GM19397 (cell line): ENCODE data around the gene JAKMIP1.

Experiments
- ATAC-seq: cut with Tn5 transposase; IDR thresholded peaks from one replicate; pipeline ENCODE4 v1.9.1; 2021; ENCODE audit warnings: mild to moderate bottlenecking, moderate library complexity; ENCODE audit not compliant: unreplicated experiment

Gene JAKMIP1

DNA sequence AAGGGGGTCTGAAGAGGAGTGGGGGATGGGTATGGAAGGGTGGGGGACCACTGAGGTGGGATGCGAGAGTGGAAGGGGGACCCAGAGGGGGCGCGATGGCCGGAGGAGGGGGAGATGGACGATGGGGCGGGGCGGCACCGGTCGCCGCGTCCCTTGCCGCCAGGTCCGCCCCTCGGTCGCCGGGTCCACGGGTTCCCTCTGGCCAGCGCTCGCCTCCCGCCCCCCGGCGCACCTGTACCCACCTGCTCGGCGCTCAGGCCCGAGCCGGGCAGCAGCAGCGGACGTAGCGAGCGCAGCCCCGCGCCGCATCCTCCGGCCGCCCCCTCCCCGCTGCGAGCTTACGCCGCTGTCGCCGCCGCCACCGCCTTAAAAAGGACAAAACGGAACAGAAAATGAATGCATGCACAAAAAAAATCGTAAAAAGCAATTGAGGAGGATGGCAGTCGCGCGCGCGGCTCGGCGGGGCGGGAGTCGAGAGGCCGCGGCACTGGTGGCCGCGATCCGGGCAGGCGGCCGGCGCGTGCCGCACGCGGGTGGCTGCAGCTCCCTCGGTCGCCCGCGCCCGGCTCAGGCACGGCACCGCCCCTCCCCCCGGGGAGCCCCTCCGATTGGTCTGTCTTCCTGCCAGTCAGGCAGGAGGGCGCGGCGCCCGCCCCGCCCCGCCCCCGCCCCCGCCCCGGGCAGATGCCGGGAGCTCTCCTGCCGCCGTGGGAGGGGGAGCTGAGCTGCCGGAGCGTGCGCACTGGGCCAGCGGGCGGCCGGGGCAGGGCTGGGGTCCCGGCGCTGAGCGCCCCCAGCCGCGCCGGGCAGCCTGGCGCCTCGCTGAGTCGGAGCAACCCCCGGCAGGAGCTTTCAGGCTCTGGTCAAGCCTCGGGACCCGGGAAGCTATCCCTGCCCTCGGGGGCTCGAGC, at the start of gene JAKMIP1:
JAKMIP1 (minus strand) TSS at position 539 of the 911 bp plus-strand sequence. CDS start 87,699 bp downstream, outside the sequence.
- peak; percentile 84 for ATAC-seq

DNA sequence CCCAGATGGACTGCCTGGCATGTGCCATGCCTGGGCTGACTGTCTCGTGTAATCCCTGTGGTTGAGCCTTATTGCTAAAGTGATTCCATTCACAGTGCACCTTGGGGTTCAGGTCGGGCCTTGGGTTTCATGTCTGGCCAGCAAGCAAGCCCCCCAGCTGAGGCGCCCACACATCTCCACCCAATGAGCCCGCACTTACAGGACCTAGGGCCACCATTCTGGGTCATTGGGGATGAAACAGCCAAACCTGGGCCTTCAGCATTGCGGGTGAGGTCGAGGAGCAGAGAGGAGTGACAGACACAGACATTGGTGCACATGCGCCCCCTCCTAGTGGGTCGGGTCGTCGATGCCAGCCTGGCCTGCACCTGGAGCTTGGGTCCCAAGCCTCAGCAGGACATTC, 48.0 kb upstream of the JAKMIP1 start:
- no peak for ATAC-seq

DNA sequence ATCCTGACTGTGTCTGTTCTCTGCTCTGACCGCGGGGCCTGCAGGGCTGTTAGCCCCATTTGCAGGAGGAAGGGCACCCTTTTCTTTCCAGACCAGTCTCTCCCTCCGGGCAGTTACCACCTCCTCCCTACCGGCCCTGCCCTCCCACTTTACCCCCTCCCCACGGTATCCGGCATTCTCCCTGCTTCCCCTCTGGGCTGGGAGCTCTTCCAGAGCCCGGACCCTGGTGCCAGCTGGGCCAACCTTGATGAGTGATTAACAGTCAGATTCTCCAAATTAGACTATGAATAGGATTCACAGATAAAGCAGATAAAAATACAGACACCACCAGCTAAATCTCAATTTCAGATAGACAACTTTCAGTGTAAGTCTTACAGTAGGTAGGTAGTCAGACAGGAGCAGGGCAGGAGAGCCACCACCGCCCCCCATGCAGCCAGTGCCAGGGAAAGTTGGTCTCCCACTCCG, 45.9 kb upstream of the JAKMIP1 start:
- ATAC-seq: no peak

DNA sequence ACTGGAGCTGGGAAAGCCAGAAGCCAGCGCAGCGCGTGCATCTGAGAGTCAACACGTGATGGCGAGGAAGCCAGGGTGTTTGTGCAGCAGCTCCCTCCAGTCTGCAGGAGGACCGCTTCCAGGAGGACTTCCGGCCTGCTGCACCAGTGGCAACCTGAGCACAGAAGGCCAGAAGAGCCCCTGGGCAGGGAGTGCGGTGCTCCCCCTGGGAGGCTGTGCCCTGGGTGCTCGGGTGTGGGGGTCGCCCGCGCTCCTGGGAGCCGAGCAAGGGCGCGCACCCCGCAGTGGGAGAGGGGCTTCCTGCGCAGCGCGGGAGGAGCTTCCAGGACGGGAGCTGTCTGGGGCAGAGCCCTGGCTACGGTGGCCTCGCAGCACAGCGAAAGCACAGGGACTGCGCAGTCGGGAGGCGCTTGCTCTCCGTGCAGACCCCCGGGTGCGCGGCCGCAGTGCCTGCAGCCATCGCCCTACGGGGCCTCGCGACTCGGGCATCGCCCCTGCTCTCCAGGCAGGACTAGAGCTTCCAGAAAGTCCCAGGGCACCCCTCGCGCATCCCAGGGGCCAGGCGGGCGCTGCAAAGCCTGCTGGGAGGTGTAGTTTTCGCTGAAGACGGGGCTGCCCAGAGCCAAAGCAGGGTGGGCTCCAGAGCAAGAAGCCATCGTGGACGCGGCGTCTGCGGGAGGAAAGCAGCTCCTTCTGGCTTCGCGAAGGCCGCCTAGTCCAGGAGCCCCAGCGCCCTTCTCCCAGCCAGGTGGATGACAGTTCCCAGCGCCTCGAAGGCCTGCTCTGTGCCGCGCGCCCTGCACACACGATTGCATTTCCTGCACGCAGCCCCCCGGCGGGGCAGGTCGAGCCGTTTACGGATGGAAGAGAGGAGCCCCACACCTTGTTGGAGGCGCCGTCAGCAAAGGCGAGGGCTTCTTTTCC, 45.2 kb upstream of the JAKMIP1 start:
- ATAC-seq: no peak

GRCh38 chr4:6242271-6243029, 42.1 kb upstream of the JAKMIP1 start:
- ATAC-seq: no peak

DNA sequence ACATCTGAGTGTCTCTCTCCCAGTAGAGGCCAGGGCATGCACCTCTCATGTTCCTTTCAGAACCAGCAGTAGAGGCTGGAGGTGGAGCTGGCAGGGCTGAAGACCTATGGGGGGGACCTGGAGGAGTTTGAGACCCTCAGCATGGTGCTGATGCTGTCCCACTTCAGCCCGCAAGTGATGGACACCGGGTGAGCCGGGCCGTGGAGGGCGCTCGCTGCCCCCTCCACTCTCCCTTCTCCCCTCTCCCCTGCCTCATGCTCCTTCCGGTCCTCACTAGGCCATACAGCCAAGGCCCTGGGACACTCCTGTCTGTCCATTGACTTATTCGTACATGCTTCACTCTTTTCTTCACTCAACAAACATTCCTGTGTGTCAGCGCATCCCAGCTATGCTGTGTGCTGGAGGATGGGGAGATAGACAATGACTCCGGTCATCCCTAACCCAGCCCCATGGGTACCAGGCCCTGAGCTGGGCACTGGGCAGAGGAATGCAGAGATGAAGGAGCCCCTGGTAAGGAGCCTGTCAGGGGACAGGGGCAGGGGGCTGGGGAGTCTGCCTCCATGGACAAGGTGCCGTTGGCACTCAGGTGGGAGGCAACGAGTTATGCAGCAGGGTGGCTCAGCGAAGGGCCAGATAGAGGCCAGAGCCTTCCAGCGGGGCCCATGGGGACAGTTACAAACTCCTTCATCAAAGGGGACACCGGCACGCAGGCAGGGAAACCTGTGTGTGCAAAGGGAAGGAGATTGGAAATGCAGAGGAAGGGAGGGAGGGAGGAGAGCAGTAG, 40.9 kb upstream of the JAKMIP1 start:
- no peak for ATAC-seq

GRCh38 chr4:6239968-6240367, 39.6 kb upstream of the JAKMIP1 start:
- ATAC-seq: no peak

GRCh38 chr4:6239486-6239885, 39.1 kb upstream of the JAKMIP1 start:
- no peak for ATAC-seq

DNA sequence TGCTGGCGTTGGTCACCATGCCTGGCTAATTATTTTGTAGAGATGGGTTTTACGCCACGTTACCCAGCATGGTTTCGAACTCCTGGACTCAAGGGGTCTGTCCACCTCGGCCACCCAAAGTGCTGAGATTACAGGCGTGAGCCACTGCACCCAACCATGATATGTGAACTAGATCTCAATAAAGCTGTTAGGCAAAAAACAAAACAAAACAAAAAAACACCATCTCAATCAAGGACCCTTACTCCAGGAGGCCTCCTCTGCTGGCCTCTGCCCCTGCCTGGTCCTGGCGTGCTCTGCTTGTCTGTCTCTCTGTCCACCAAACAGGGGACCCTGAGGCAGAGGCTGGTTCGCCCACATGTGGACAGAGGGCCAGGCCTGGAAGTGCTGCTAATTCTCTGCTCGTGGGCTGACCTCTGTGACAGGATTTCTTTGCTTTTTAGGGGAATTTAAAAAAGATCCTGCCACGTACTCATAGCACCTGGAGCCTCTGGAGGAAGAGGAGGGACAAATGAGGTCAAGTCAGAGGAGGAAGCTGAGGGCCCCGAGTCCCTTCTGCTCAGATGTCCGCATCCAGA, 36.6 kb upstream of the JAKMIP1 start:
- ATAC-seq: no peak

DNA sequence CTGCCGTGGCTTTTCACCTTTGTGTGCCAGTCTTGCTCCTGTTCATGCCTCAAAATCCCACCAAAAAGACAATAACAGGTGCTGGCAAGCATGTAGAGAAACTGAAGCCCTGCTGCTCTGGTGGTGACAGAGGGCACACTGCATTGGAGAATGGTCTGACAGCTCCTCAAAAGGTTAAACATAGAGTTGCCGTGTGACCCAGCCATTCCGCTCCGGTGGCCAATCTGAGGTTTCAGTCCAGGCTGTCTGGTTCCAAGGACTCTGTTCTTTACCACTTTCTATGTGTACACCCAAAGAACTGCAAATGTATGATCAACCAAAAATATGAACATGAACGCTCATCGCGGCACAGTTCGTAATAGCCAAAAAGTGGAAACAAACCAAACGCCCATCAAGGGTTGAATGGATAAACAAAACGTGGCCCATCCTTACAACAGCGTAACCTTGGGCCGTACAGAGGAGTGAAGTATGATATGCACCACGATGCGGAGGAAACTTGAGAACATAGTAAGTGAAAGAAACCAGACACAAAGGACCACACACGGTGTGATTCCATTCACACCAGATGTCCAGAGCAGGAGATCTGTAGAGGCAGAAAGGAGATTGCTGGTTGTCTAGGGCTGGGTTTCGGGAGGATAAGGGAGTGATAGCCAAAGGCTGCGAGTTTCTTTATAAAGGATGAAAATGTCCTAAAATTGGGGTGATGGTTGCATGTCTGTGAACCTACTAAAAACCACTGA, 35.7 kb upstream of the JAKMIP1 start:
- ATAC-seq: no peak

- no peak for ATAC-seq
Observed at GRCh38 chr4:6235012-6235411, 34.7 kb upstream of the JAKMIP1 start.

DNA sequence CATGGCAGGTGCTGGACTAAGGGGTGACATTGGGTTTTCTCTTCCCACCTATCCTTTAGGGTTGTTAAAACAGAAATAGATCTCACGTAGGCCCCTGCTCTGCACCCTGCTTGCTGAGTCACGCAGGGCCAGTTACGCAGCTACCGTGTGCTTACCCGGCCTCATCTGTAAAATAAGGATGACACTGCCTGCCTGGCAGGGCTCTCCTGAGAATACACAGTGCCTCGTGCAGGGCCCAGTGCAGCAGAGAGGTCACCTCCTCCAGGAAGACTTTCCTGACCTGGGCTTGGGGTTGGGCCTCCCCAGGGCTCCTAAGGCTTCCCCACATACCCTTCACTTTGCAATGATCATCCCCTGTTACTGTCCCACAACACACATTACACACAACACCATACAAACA, 33.6 kb upstream of the JAKMIP1 start:
- no peak for ATAC-seq

DNA sequence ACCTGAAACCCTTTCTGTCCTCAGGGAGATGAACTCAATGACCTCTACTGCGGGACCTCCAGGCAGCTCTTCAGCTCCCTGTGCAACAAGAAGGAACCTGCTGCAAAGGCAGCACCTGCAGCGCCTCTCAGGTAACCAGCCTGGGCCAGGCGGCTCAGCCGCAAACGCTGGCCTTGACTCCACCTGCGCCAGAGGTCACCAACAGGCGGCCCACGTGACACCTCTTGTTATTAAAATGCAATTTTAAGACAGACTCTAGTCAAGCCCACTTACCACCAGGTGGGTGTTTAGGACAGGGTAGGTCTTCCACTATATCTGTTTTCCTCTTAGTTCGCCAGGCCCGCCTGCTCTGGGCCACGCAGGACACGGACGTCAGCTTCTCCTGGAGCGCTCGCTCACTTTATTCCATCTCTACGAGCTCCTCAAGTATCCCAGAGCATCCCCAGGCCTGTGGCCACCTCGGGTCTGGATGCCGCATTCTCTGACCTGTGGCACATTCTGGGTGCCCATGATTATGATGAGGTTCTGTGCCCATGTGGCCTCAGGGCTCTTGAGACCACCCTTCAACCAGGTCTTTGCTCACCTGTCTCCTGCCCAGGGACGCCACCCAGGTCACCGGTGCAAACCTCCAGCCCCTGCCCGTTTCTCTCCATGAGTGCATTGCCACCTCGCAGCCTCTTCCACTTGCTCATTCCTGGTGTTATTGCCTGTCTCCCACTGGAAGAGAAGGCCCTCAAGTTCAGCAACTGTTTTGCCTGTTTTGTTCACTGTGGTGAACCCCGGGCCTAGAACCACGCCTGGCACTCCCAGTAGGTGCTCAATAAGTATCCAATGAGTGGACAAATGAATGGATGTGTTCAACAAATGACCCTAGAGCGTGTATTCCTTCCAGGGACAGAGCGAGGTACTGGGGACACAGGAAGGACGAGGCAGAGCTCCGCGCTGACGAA, 32.8 kb upstream of the JAKMIP1 start:
- no peak for ATAC-seq

DNA sequence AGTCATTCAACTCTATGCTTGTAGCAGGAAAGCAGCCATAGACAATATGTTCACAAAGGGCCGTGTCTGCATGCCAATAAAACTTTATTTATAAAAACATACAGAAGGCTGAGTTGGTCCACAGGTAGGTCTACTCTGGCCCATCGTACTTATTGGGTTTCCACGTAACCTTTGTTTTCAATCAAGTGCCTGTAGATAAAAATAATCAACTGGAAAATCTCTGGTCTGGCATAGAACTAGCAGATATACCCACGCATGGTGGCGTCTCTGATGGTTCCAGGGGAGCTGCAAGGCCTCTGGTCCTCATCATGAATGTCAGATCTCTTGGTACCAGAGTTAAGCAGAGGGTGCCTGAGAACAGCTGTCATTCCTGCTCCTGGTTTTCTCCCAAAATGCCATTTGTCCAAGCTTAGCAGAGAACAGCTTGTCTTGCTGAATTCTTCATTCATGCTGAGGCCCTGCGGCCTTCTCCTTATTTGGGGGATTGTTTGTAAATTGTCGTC, 31.4 kb upstream of the JAKMIP1 start:
- ATAC-seq: no peak

DNA sequence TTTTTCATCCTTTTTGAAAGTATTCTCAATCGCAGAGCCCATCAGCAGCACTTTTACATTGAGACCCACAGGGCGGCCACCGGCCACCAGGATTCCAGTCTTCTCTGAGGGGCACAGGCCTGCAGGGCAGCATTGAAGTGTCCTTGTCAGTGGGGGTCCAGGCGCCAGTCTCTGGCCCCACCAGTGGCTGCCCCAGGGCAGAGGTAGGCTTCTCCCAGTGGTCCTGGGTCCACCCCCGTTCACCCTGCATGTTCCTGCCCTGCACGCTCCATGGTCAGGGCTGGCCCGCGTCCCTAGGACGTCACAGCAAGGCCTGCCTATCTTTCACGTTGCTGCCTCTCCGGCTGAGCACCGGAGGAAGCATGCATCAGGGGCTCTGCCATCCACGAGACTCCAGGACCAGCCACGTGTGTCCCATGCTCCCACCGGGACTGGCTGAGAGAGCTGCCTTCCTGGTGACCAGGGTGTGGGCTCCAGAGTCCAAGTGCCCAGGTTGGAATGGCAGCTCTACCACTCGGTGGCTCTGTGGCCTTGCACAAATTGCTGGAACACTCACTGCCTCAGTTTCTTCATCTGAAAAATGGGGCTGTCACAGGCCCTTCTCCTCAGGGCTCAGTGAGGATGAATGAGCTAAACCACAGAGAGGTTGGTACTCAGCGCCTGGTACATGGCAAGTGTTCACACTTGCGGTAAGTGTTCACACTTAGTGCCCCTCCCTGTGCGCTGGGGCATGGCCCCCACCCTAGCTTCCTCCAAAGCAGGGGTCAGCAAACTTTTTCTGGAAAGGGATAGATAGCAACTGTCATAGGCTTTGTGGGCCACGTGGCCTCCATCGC, 30.7 kb upstream of the JAKMIP1 start:
- no peak for ATAC-seq

DNA sequence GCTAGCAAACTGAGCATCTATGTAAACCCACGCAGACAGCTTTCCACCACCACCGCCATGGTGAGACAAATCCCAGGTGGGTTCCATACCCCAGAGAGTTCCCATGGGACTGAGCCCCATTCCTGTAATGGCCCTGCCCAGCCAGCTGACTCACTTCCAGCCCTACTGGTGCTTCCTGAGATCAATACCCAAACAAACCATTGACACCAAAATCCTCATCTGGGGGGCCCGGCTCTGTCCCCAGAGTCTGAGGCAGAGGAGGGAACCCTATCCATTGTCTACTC, 30.1 kb upstream of the JAKMIP1 start:
- no peak for ATAC-seq
